Neural cell (in vitro differentiated cells): ENCODE results near the gene HSPA4L. TPM values are rescaled to one million over a fixed set of nuclear protein-coding genes. Genes with fewer than 3 reads are reported as not detected.

Source experiments
- H2AFZ ChIP-seq: fragments of 200-600, 300-800 bp; sonication (generic), shearing (Covaris generic); 2 replicates; pipeline ENCODE4 v1.6.0; 2014; ENCODE audit warnings: low read depth, mild to moderate bottlenecking, antibody characterized with exemption, low read length, moderate library complexity
- H3F3A ChIP-seq: fragments of 200-600 bp; shearing (Covaris generic); 2 replicates; pipeline ENCODE4 v1.6.1; 2016; ENCODE audit warnings: mild to moderate bottlenecking, moderate library complexity, mixed read lengths, antibody characterized with exemption, low read length; ENCODE audit not compliant: insufficient read depth, poor library complexity, severe bottlenecking
- H3K27ac ChIP-seq: fragments of 200-600, 300-800 bp; sonication (generic), shearing (Covaris generic); 2 replicates; pipeline ENCODE4 v1.5.1; 2014; ENCODE audit warnings: mild to moderate bottlenecking, low read length, moderate library complexity
- H3K27me3 ChIP-seq: fragments of 300-800, 200-600 bp; sonication (generic), shearing (Covaris generic); 2 replicates; pipeline ENCODE4 v1.6.0; 2014; ENCODE audit warnings: mild to moderate bottlenecking, low read depth, low read length, moderate library complexity; ENCODE audit not compliant: insufficient read depth
- H3K36me3 ChIP-seq: fragments of 300-800, 200-600 bp; sonication (generic), shearing (Covaris generic); 2 replicates; pipeline ENCODE4 v1.5.1; 2014; ENCODE audit warnings: mild to moderate bottlenecking, antibody characterized with exemption, low read length, moderate library complexity; ENCODE audit not compliant: insufficient read depth
- H3K4me2 ChIP-seq: fragments of 300-800, 200-600 bp; sonication (generic), shearing (Covaris generic); 2 replicates; pipeline ENCODE4 v1.6.0; 2014; ENCODE audit warnings: mild to moderate bottlenecking, low read length
- H3K4me3 ChIP-seq: fragments of 300-800, 200-600 bp; sonication (generic), shearing (Covaris generic); 2 replicates; pipeline ENCODE4 v1.5.1; 2014; ENCODE audit warnings: mild to moderate bottlenecking, low read length, moderate library complexity
- H3K79me2 ChIP-seq: fragments of 200-600 bp; shearing (Covaris generic); replicated peaks from 2 replicates; pipeline ENCODE4 v1.6.0; 2014; ENCODE audit warnings: mild to moderate bottlenecking, low read length, moderate library complexity; ENCODE audit not compliant: insufficient read depth
- H3K9ac ChIP-seq: fragments of 300-800, 200-600 bp; sonication (generic), shearing (Covaris generic); 2 replicates; pipeline ENCODE4 v1.6.1; 2016; ENCODE audit warnings: mild to moderate bottlenecking, low read length, mixed read lengths
- H3K9me2 ChIP-seq: fragments of 200-600 bp; shearing (Covaris generic); 2 replicates; pipeline ENCODE4 v1.6.1; 2016; ENCODE audit warnings: mild to moderate bottlenecking, low read length, mixed read lengths; ENCODE audit not compliant: insufficient read depth
- H3K9me3 ChIP-seq: fragments of 200-600, 300-800 bp; sonication (generic), shearing (Covaris generic); 2 replicates; pipeline ENCODE4 v1.6.1; 2016; ENCODE audit warnings: mild to moderate bottlenecking, mixed run types, low read length, moderate library complexity, mixed read lengths
- H4K20me1 ChIP-seq: fragments of 200-600 bp; shearing (Covaris generic); 2 replicates; pipeline ENCODE4 v1.6.1; 2016; ENCODE audit warnings: mild to moderate bottlenecking, mixed run types; ENCODE audit not compliant: insufficient read depth
- CTCF ChIP-seq: fragments of 450-650 bp; IDR thresholded peaks from 2 replicates; pipeline ENCODE4 v1.5.1; 2014; ENCODE audit warnings: antibody characterized with exemption, mild to moderate bottlenecking, moderate library complexity; ENCODE audit not compliant: poor library complexity, severe bottlenecking
- EP300 ChIP-seq: fragments of 450-650 bp; conservative IDR thresholded peaks from 2 replicates; pipeline ENCODE4 v1.6.1; 2014; ENCODE audit warnings: antibody characterized with exemption, mild to moderate bottlenecking, moderate library complexity; ENCODE audit not compliant: poor library complexity, severe bottlenecking
- EZH2 ChIP-seq: fragments of 200-600, 300-800 bp; shearing (Covaris generic), sonication (generic); IDR thresholded peaks from 2 replicates; pipeline ENCODE4 v1.6.1; 2014; ENCODE audit warnings: antibody characterized with exemption, low read length, borderline replicate concordance, mild to moderate bottlenecking; ENCODE audit not compliant: insufficient read depth, poor library complexity, severe bottlenecking
- MXI1 ChIP-seq: fragments of 450-650 bp; conservative IDR thresholded peaks from 2 replicates; pipeline ENCODE4 v1.6.1; 2014; ENCODE audit warnings: antibody characterized with exemption, mild to moderate bottlenecking; ENCODE audit not compliant: poor library complexity, severe bottlenecking
- POLR2AphosphoS5 ChIP-seq: IDR thresholded peaks from 2 replicates; pipeline ENCODE4 v1.6.1; 2012
- RAD21 ChIP-seq: fragments of 450-650 bp; conservative IDR thresholded peaks from 2 replicates; pipeline ENCODE4 v1.6.1; 2014; ENCODE audit warnings: antibody characterized with exemption, mild to moderate bottlenecking, moderate library complexity
- REST ChIP-seq: IDR thresholded peaks from 2 replicates; pipeline ENCODE4 v1.6.1; 2012; ENCODE audit warnings: borderline replicate concordance
- SMC3 ChIP-seq: fragments of 450-650 bp; conservative IDR thresholded peaks from 2 replicates; pipeline ENCODE4 v1.6.1; 2014; ENCODE audit warnings: antibody characterized with exemption, mild to moderate bottlenecking, moderate library complexity; ENCODE audit not compliant: poor library complexity
- TAF1 ChIP-seq: IDR thresholded peaks from 2 replicates; pipeline ENCODE4 v1.6.1; 2012; ENCODE audit warnings: low read depth
- polyA plus RNA-seq: library from polyadenylated mRNA; depleted of rRNA; stranded (reverse); fragments of >200 nt; gene quantifications from 2 replicates; pipeline ENCODE4 v1.2.3, GENCODE V29; 2014

Gene HSPA4L
- polyA plus RNA-seq, 1 donor from 2014 or later: 12.5 TPM

- H2AFZ ChIP-seq: no peak overlapping the region
- no peaks in the 10 kb centered on the region for H3K9me2 ChIP-seq
- no peaks in the 10 kb centered on the region for H4K20me1 ChIP-seq
- no peaks in the 10 kb centered on the region for H3K9me3 ChIP-seq
- peaks cover 3% of the 10 kb centered on the region for H3K36me3 ChIP-seq
- H3K79me2 ChIP-seq: no peaks in the 10 kb centered on the region
- TF ChIP-seq RAD21 (no peak), CTCF (no peak), REST (no peak), SMC3 (no peak), EP300 (no peak), POLR2AphosphoS5 (no peak), EZH2 (no peak), TAF1 (no peak), MXI1 (no peak)
- no peak overlapping the region for H3K27ac ChIP-seq
- no peaks in the 10 kb centered on the region for H3K27me3 ChIP-seq
- H3K4me2 ChIP-seq: no peak overlapping the region
- H3K9ac ChIP-seq: no peak overlapping the region
- no peak overlapping the region for H3K4me3 ChIP-seq
- H3F3A ChIP-seq: no peaks in the 10 kb centered on the region
Observed at GRCh38 chr4:127832585-127832984, 50.5 kb downstream of the HSPA4L start.

- H2AFZ ChIP-seq: no peak overlapping the region
- no peak overlapping the region for H3K9ac ChIP-seq
- H3K36me3 ChIP-seq: no peaks in the 10 kb centered on the region
- no peaks in the 10 kb centered on the region for H3K79me2 ChIP-seq
- no peak overlapping the region for H3K4me3 ChIP-seq
- H3K9me2 ChIP-seq: no peaks in the 10 kb centered on the region
- H3K9me3 ChIP-seq: no peaks in the 10 kb centered on the region
- no peaks in the 10 kb centered on the region for H3F3A ChIP-seq
- no peaks in the 10 kb centered on the region for H3K27me3 ChIP-seq
- no peaks in the 10 kb centered on the region for H4K20me1 ChIP-seq
- TF ChIP-seq POLR2AphosphoS5 (no peak), REST (no peak), TAF1 (no peak), CTCF (no peak), SMC3 (no peak), MXI1 (no peak), EZH2 (no peak), EP300 (no peak), RAD21 (no peak)
- no peak overlapping the region for H3K4me2 ChIP-seq
- H3K27ac ChIP-seq: no peak overlapping the region
Observed at GRCh38 chr4:127843704-127844600, 61.8 kb downstream of the HSPA4L start.
